Measurements from ENCODE around the gene WIF1.
A peak's percentile ranks its signal among the peaks of the same experiment; 100 is the strongest.

The WIF1 gene

GRCh38 chr12:65157091-65157490, 36.0 kb upstream of the WIF1 start:
- Histone ChIP-seq H3K4me2 (peak overlapping the region; percentile 42 to 83 (median 69); a peak in 21 of 22 replicates), H3K9me3 (replicated peaks in 1 of 11) (no peaks in the 10 kb centered on the region), H3K4me1 (peaks cover 15 to 24% (median 19%) of the 10 kb centered on the region in 10 experiments), H3K36me3 (no peaks in the 10 kb centered on the region), H3K4me3 (peak overlapping the region in 5 of 10 experiments; percentile 26 to 48 (median 37); a peak in 8 of 20 replicates), H3K9ac (peak overlapping the region in 9 of 11 experiments; percentile 24 to 71 (median 53); a peak in 13 of 22 replicates), H3K27me3 (no peaks in the 10 kb centered on the region), H3K27ac (peak overlapping the region; percentile 55 to 83 (median 72); a peak in 21 of 22 replicates), H4K20me1 (no peaks in the 10 kb centered on the region)
- TF ChIP-seq Cebpa-rat (IDR thresholded peaks at IDR 0.05) = no peak

- peaks cover 15 to 24% (median 19%) of the 10 kb centered on the region in 10 experiments for H3K4me1 ChIP-seq
- no peaks in the 10 kb centered on the region for H4K20me1 ChIP-seq
- TF ChIP-seq Cebpa-rat (IDR thresholded peaks at IDR 0.05) = no peak
- H3K36me3 ChIP-seq = no peaks in the 10 kb centered on the region
- no peaks in the 10 kb centered on the region for H3K9me3 ChIP-seq (replicated peaks in 1 of 11)
- peak overlapping the region; percentile 42 to 83 (median 69) for H3K4me2 ChIP-seq
- H3K4me3 ChIP-seq = peak overlapping the region in 5 of 10 experiments; percentile 26 to 48 (median 37); a peak in 8 of 20 replicates
- H3K27ac ChIP-seq = peak overlapping the region; percentile 55 to 83 (median 72); a peak in 21 of 22 replicates
- no peaks in the 10 kb centered on the region for H3K27me3 ChIP-seq
- H3K9ac ChIP-seq = peak overlapping the region in 10 of 11 experiments; percentile 24 to 71 (median 52); a peak in 18 of 22 replicates
Observed at GRCh38 chr12:65156366-65156841, 35.3 kb upstream of the WIF1 start.

DNA sequence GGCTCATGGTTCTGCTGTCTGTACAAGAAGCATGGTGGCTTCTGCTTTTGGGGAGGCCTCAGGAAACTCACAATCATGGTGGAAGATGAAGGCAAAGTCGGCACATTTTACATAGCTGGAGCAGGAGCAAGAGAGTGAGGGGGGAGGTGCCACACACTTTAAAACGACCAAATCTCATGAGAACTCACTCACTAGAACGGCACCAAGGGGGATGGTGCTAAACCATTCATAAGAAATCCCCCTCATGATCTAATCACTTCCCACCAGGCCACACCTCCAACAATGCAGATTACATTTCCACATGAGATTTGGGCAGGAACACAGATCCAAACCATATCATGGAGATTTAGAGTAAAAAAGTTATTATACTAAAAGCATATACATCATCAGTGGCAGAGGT, 34.7 kb upstream of the WIF1 start:
- peak overlapping the region in 3 of 10 experiments; percentile 33 to 45 (median 37); a peak in 4 of 20 replicates for H3K4me3 ChIP-seq
- TF ChIP-seq Cebpa-rat (IDR thresholded peaks at IDR 0.05) = no peak
- H4K20me1 ChIP-seq = no peaks in the 10 kb centered on the region
- peak overlapping the region in 4 of 11 experiments; percentile 43 to 71 (median 68); a peak in 6 of 22 replicates for H3K9ac ChIP-seq
- H3K4me2 ChIP-seq = peak overlapping the region; percentile 42 to 83 (median 69)
- peaks cover 15 to 25% (median 19%) of the 10 kb centered on the region in 10 experiments for H3K4me1 ChIP-seq
- H3K27me3 ChIP-seq = no peaks in the 10 kb centered on the region
- H3K36me3 ChIP-seq = no peaks in the 10 kb centered on the region
- H3K27ac ChIP-seq = peak overlapping the region; percentile 55 to 83 (median 72); a peak in 20 of 22 replicates
- H3K9me3 ChIP-seq (replicated peaks in 1 of 11) = no peaks in the 10 kb centered on the region

GRCh38 chr12:65152596-65152995, 31.5 kb upstream of the WIF1 start:
- H4K20me1 ChIP-seq = no peaks in the 10 kb centered on the region
- H3K9ac ChIP-seq = no peak overlapping the region
- H3K4me1 ChIP-seq = peaks cover 15 to 30% (median 19%) of the 10 kb centered on the region in 10 experiments
- H3K4me2 ChIP-seq = no peak overlapping the region
- no peaks in the 10 kb centered on the region for H3K27me3 ChIP-seq
- no peak overlapping the region for H3K27ac ChIP-seq
- no peak overlapping the region for H3K4me3 ChIP-seq
- no peaks in the 10 kb centered on the region for H3K9me3 ChIP-seq (replicated peaks in 1 of 11)
- H3K36me3 ChIP-seq = no peaks in the 10 kb centered on the region
- no peak for TF ChIP-seq Cebpa-rat (IDR thresholded peaks at IDR 0.05)

DNA sequence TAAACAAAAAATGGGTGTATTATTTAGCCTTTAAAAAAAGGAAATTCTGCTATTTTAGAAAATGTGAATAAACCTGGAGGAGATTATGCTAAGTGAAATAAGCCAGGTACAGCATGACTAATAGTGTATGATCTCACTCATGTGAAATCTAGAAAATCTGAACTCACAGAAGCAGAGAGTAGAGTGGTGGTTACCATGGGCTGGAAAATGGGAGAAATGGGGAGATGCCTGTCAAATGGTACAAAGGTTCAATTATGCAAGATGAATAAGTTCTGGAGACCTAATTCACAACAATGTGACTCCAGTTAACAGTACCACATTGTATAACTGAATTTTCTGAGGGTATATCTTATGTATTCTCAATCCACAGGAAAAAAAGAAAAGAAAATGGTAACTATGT, 30.9 kb upstream of the WIF1 start:
- Histone ChIP-seq H3K27me3 (no peaks in the 10 kb centered on the region), H3K4me1 (peaks cover 15 to 25% (median 17%) of the 10 kb centered on the region in 10 experiments), H3K36me3 (no peaks in the 10 kb centered on the region), H3K4me2 (no peak overlapping the region), H3K4me3 (no peak overlapping the region), H4K20me1 (no peaks in the 10 kb centered on the region), H3K9me3 (replicated peaks in 1 of 11) (no peaks in the 10 kb centered on the region), H3K27ac (no peak overlapping the region), H3K9ac (no peak overlapping the region)
- TF ChIP-seq Cebpa-rat (IDR thresholded peaks at IDR 0.05) = no peak

- Histone ChIP-seq H4K20me1 (no peaks in the 10 kb centered on the region), H3K36me3 (no peaks in the 10 kb centered on the region)
Observed at GRCh38 chr12:65147312-65147905, 26.3 kb upstream of the WIF1 start.

DNA sequence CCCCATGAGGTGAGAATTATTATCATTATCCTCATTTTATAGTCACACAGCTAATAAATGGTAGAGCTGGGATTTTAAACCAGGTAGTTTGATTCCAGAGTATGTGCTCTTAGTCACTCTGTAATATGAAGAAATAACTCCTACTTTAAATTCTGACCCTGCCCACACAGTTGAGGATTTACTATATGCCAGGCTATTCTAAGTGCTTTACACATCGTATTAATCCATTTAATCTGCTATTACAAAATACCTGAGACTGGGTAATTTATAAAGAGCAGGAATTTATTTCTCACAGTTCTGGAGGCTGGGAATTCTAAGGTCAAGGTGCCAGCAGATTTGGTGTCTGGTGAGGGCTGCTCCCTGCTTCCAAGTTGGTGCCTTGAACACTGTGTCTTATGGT, 19.6 kb upstream of the WIF1 start:
- Histone ChIP-seq H3K27ac (no peak overlapping the region), H4K20me1 (no peaks in the 10 kb centered on the region), H3K9ac (no peak overlapping the region), H3K4me3 (no peak overlapping the region), H3K27me3 (no peaks in the 10 kb centered on the region), H3K9me3 (replicated peaks in 1 of 11) (peaks cover 6 to 16% (median 9%) of the 10 kb centered on the region in 11 experiments; a peak in 18 of 22 replicates), H3K4me1 (peaks cover 14 to 18% (median 16%) of the 10 kb centered on the region in 10 experiments), H3K4me2 (no peak overlapping the region), H3K36me3 (no peaks in the 10 kb centered on the region)
- TF ChIP-seq Cebpa-rat (IDR thresholded peaks at IDR 0.05) = no peak

More at GRCh38 chr12:65147312-65147905, 26.3 kb upstream of the WIF1 start:
- Histone ChIP-seq H3K4me2 (no peak overlapping the region), H3K9ac (no peak overlapping the region), H3K27ac (no peak overlapping the region), H3K27me3 (no peaks in the 10 kb centered on the region), H3K4me1 (peaks cover 0 to 6% (median 0%) of the 10 kb centered on the region in 10 experiments; a peak in 2 of 20 replicates), H3K9me3 (replicated peaks in 1 of 11) (no peaks in the 10 kb centered on the region), H3K4me3 (no peak overlapping the region)
- TF ChIP-seq Cebpa-rat (IDR thresholded peaks at IDR 0.05) = no peak

DNA sequence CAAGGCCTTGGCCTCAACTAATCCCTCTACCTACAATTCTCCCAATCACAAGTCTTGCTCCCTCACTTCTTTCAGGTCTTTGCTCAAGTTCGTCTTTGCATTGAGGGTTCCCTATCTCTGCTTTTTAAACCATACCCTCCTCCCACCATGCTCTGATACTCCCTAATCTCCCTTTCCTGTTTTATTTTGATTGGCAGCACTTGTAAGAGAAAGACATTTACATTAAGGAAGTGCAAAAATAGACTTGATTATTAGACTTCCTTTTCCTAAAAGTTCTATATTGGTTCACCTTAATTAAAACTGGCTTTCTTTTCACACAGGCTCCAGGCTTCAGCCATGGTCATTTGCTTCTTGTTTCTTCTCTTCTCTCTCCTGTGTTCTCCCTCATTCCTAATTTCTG, 18.3 kb upstream of the WIF1 start:
- H3K4me1 ChIP-seq = peaks cover 14 to 18% (median 16%) of the 10 kb centered on the region in 10 experiments
- H3K9ac ChIP-seq = no peak overlapping the region
- no peaks in the 10 kb centered on the region for H3K36me3 ChIP-seq
- TF ChIP-seq Cebpa-rat (IDR thresholded peaks at IDR 0.05) = no peak
- H4K20me1 ChIP-seq = no peaks in the 10 kb centered on the region
- H3K27me3 ChIP-seq = no peaks in the 10 kb centered on the region
- peaks cover 12 to 28% (median 20%) of the 10 kb centered on the region in 11 experiments; a peak in 21 of 22 replicates for H3K9me3 ChIP-seq (replicated peaks in 1 of 11)
- H3K27ac ChIP-seq = no peak overlapping the region
- peak overlapping the region; percentile 60 to 86 (median 80) for H3K4me2 ChIP-seq
- H3K4me3 ChIP-seq = no peak overlapping the region

- Histone ChIP-seq H3K4me1 (peaks cover under 1 to 5% (median 3%) of the 10 kb centered on the region in 10 experiments), H3K9me3 (replicated peaks in 1 of 11) (peaks cover 21 to 39% (median 25%) of the 10 kb centered on the region in 11 experiments; a peak in 21 of 22 replicates), H3K9ac (no peak overlapping the region), H3K4me3 (no peak overlapping the region), H3K4me2 (no peak overlapping the region), H3K27me3 (no peaks in the 10 kb centered on the region), H4K20me1 (no peaks in the 10 kb centered on the region), H3K27ac (no peak overlapping the region), H3K36me3 (no peaks in the 10 kb centered on the region)
- no peak for TF ChIP-seq Cebpa-rat (IDR thresholded peaks at IDR 0.05)
Observed at GRCh38 chr12:65133879-65134278, 12.8 kb upstream of the WIF1 start.
